Mesodermal cell (in vitro differentiated cells): ENCODE results near the gene OSMR.
"Not testable (repeated sequence)": the region's sequence is repeated elsewhere in the genome, so short reads cannot be mapped to it uniquely, and the experiment has no call there.

Experiments used
- H3K27ac ChIP-seq: 2 replicates; pipeline ENCODE4 v1.7.0; 2013; ENCODE audit warnings: mild to moderate bottlenecking, low read depth, low read length, moderate library complexity; ENCODE audit not compliant: severe bottlenecking
- H3K36me3 ChIP-seq: 2 replicates; pipeline ENCODE4 v1.7.1; 2013; ENCODE audit warnings: mild to moderate bottlenecking, low read length, moderate library complexity; ENCODE audit not compliant: control insufficient read depth, insufficient read depth
- H3K4me1 ChIP-seq: one replicate; pipeline ENCODE4 v1.7.1; 2013; ENCODE audit warnings: mild to moderate bottlenecking, low read length; ENCODE audit not compliant: insufficient read depth, control insufficient read depth, poor library complexity, severe bottlenecking
- H3K4me3 ChIP-seq: 2 replicates; pipeline ENCODE4 v1.7.0; 2013; ENCODE audit warnings: low read length, control low read depth, mild to moderate bottlenecking; ENCODE audit not compliant: insufficient read depth, poor library complexity, severe bottlenecking; ENCODE audit errors: extremely low read depth
- H3K9me3 ChIP-seq: 2 replicates; pipeline ENCODE4 v1.7.1; 2013; ENCODE audit warnings: mild to moderate bottlenecking, low read length, moderate library complexity; ENCODE audit not compliant: control insufficient read depth
- WGBS, 2 experiments: methylation state at CpG; one replicate each; pipeline ENCODE4 v1.1.5; 2013; ENCODE audit warnings: missing lambda C conversion rate in 2 of 2; ENCODE audit not compliant: insufficient coverage in 2 of 2; 5-methylcytosine and 5-hydroxymethylcytosine counted together

Gene OSMR

DNA sequence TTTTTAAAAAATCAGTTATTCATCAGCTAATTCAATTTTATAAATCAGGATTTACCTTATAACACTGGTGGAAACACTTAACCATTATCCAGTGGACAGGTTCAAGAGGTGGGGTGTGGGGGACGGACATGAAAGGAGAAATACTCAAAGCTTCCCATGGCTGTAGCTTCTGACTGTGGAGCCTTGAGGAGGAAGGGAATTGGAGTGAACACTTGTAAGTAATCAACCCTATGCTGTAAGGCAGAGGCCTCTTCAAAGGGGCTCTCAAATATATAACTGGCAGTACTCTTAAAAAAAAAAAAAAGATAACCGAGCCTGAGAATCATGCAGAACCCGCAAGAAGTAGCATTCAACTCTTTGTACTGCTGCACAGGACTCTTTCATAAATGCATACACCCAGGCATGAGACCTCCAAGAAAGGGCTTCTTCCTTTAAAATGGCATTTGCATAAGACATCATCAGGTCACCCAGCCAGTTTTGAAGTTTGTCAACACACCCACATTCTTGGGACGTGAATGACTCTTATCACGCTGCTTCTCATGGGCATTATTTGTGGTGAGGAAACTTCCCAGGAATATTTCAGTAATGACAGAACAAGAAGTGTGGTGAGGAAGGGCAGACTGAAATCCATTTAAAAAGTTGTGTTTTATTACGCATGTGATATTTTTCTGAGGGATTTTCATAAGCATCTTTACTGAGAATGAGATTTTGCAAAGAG, 8.1 kb downstream of the OSMR start:
- 79 to 93% methylated on average over 3 to 5 of the region's 6 CpGs for WGBS, 2 experiments
- Histone ChIP-seq H3K9me3 (peaks cover under 1% of the 10 kb centered on the region), H3K36me3 (no peaks in the 10 kb centered on the region), H3K27ac (no peak overlapping the region), H3K4me3 (no peak overlapping the region), H3K4me1 (no peaks in the 10 kb centered on the region)

DNA sequence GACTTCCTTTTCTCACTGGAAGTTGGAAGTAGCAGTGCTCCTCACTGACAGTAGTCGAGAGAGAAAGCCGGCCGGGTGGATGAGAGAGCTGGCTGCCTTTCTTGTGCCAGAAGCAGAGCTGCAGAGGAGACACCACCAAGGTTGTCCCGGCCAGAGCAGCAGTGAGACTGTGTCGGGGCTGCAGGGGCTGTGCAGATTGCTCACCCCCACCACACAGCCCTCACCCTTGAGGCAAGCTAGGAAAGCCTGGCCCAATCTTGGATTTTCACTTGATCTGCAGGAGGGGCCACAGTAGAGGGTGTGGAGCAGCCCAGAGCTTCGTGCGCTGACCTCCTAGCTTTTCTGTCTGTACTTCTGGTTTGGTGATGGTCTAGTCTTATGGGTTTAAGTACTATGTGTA, 9.1 kb downstream of the OSMR start:
- Histone ChIP-seq H3K27ac (no peak overlapping the region), H3K36me3 (no peaks in the 10 kb centered on the region), H3K9me3 (peaks cover 7% of the 10 kb centered on the region), H3K4me3 (no peak overlapping the region), H3K4me1 (no peaks in the 10 kb centered on the region)
- 73 to 79% methylated on average over 4 to 5 of the region's 7 CpGs for WGBS, 2 experiments

DNA sequence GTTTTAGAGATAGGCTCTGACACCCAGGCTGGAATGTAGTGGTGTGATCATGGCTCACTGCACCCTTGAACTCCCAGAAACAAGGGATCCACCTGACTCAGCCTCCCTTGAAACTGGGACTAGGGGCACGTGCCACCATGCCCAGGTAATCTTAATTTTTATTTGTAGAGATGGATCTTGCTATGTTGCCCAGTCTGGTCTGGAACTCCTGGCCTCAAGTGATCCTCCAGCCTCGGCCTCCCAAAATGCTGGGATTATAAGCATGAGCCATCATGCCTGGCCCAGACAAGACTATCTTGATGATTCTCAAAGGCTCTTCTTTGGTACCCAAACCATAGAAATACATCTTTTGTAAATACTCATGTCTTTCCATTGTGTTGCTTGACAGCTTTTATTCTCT, 10.8 kb downstream of the OSMR start:
- 88 to 100% methylated on average over 2 of the region's 2 CpGs for WGBS, 2 experiments

DNA sequence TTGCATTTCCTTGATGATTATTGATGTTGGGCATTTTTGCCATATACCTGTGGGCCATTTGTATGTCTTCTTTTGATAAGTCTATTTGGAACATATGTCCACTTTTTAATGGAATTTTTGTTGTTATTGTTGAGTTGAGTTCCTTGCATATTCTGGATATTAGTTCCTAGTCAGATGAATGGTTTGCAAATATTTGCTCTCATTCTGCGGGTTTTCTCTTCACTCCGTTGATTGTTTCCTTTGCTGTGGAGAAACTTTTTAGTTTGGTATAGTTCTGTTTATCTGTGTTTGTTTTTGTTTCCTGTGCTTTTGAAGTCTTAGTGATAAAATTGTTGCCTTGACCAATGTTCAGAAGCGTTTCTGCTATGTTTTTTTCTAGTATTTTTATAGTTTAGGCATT, 13.0 kb downstream of the OSMR start:
- H3K4me3 ChIP-seq = no peak overlapping the region
- 90 to 96% methylated on average over 3 of the region's 3 CpGs for WGBS, 2 experiments
- peaks cover 15% of the 10 kb centered on the region for H3K9me3 ChIP-seq
- no peaks in the 10 kb centered on the region for H3K4me1 ChIP-seq
- H3K27ac ChIP-seq = no peak overlapping the region
- H3K36me3 ChIP-seq = no peaks in the 10 kb centered on the region

More for the DNA sequence above, 10.8 kb downstream of the OSMR start:
- no peaks in the 10 kb centered on the region for H3K36me3 ChIP-seq
- no peak overlapping the region for H3K27ac ChIP-seq
- H3K9me3 ChIP-seq = peaks cover 14% of the 10 kb centered on the region
- no peaks in the 10 kb centered on the region for H3K4me1 ChIP-seq
- no peak overlapping the region for H3K4me3 ChIP-seq

DNA sequence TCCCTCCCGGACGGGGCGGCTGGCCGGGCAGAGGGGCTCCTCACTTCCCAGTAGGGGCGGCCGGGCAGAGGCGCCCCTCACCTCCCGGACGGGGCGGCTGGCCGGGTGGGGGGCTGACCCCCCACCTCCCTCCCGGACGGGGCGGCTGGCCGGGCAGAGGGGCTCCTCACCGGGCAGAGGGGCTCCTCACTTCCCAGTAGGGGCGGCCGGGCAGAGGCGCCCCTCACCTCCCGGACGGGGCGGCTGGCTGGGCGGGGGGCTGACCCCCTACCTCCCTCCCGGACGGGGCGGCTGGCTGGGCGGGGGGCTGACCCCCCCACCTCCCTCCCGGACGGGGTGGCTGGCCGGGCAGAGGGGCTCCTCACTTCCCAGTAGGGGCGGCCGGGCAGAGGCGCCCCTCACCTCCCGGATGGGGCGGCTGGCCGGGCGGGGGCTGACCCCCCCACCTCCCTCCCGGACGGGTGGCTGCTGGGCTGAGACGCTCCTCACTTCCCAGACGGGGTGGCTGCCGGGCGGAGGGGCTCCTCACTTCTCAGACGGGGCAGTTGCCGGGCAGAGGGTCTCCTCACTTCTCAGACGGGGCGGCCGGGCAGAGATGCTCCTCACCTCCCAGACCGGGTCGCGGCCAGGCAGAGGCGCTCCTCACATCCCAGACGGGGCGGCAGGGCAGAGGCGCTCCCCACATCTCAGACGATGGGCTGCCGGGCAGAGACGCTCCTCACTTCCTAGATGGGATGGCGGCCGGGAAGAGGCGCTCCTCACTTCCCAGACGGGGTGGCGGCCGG, 16.4 kb downstream of the OSMR start:
- WGBS, 2 experiments = 100% methylated on average over 8 of the region's 64 CpGs; no CpG with 5 or more reads in 1 of the 2 experiments
- peaks cover 25% of the 10 kb centered on the region for H3K9me3 ChIP-seq
- not testable (repeated sequence) for H3K27ac ChIP-seq, H3K4me3 ChIP-seq, H3K36me3 ChIP-seq, H3K4me1 ChIP-seq

DNA sequence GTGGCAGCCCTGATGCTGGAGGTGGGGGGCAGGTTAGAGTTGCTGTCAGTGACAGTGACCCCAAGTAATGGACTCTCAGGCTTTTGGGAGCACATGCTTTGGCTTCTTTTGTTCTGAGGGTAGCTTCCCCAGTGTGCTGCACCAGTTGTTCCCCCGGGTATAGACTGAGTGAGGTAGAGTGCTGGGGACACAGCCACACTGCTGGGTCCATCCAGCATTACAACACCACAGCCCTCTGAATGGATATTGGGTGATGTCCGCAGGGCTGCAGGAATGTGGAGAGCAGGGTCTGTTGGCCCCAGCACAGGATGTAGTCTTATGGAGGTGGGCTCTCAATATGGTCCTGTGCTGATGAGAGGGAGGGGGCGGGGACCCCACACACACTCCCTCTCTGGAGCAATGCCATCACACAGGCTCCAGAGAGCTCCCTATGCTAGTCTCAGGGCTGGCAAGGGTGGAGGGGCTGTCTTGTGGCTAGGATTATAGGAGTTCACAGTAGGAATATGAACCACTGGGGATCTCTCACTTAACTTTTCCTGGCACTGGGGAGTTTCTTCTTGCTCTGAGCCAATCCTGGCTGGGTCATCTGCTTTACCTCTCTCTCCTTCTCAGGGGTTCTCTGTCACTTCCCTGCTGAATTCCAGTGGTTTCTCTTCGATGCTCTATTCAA, 20.7 kb downstream of the OSMR start:
- H3K4me1 ChIP-seq = peaks cover 8% of the 10 kb centered on the region
- WGBS, 2 experiments = 80% methylated on average over 1 of the region's 4 CpGs; no CpG with 5 or more reads in 1 of the 2 experiments
- peaks cover 2% of the 10 kb centered on the region for H3K36me3 ChIP-seq
- no peak overlapping the region for H3K4me3 ChIP-seq
- no peak overlapping the region for H3K27ac ChIP-seq
- peaks cover 19% of the 10 kb centered on the region for H3K9me3 ChIP-seq

DNA sequence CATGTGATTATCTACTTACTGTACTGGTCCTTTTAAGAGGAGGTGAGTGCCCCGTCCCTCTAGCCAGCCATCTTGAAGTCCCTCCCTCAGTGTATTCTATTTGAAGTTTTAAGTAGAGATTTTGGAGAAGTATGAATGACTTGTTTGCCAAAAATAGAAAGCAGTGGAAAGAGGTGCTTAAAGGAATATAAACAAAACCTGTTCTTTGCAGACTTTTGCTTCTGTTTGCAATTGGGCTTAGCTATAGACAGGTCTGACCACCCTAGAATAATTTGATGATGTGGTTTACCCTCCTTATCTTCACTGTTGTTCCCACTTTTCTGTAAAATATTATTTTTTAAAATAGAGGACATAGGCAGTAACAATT, 21.2 kb downstream of the OSMR start:
- WGBS, 2 experiments = no CpG with 5 or more reads among the region's 1 CpG
- no peak overlapping the region for H3K4me3 ChIP-seq
- no peak overlapping the region for H3K27ac ChIP-seq
- H3K9me3 ChIP-seq = peaks cover 19% of the 10 kb centered on the region
- H3K36me3 ChIP-seq = peaks cover 2% of the 10 kb centered on the region
- peaks cover 13% of the 10 kb centered on the region for H3K4me1 ChIP-seq

DNA sequence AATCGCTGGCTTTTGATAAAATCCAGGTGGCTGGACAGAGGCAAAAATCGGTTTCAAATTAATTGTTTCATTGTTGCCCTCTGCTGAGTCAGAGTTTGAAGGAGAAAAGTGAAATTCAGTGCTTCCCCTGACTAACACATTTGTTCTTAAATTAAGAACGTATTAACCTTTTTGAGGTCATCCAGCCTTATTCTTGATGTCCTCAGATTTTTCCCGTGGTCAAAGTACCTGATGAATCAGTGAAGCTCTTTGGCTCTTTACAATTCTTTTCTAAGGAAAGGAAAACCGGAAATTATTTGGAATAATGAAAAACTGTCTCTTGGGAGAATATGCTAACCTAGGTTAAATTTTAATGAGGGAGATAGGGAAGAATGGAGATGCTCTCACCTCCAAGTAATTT, 21.6 kb downstream of the OSMR start:
- H3K4me3 ChIP-seq = no peak overlapping the region
- peaks cover 17% of the 10 kb centered on the region for H3K4me1 ChIP-seq
- H3K9me3 ChIP-seq = peaks cover 19% of the 10 kb centered on the region
- 83 to 87% methylated on average over 2 of the region's 5 CpGs for WGBS, 2 experiments
- peaks cover 2% of the 10 kb centered on the region for H3K36me3 ChIP-seq
- H3K27ac ChIP-seq = no peak overlapping the region

DNA sequence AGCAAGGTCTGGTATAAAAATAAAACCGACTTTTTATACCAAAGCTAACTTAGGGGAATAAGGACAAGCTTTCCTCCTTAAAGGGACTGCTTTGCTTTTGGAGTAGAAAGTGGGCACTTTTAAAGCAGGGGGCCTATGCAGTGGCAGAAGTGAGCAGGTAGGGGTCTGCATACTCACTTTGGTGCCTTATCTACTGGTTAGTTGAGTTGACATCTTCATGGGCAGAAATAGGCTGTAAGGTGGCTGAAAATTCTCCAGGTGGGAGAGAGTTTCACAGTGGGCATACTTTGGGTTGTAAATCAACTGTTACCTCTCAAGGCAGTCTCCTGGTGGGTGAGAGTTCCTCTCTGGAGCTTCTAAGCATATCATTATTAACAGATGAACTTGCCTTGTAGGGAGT, 24.8 kb downstream of the OSMR start:
- H3K9me3 ChIP-seq = peaks cover 8% of the 10 kb centered on the region
- no peak overlapping the region for H3K4me3 ChIP-seq
- no peak overlapping the region for H3K27ac ChIP-seq
- H3K4me1 ChIP-seq = peaks cover 18% of the 10 kb centered on the region
- peaks cover 2% of the 10 kb centered on the region for H3K36me3 ChIP-seq
- 100% methylated on average over 1 of the region's 1 CpG; no CpG with 5 or more reads in 1 of the 2 experiments for WGBS, 2 experiments

DNA sequence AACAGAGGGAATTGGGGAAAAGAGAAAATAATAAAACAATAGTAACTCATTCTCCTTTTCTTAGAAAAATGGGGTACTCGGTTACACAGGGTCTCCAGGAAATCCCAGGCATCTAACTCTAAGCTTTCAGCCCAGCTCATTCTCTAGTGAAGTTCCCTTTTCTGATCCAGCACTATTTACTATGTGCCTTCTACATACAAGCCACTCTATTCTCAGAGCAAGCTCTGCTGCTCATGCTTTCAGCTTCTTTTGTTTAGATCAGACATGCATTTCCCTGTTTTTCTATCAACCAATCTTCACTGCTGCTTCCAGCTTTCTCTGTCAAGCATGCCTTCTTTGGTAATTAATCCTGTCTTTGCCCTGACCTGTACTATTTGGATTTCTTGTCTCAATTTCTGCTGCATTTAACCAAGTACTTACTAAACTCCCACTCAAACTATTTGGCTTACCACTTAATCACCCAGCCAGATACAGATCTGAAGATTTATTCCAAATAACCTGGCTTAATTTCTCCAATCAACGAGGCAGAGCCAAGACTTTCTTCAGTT, 25.3 kb downstream of the OSMR start:
- Histone ChIP-seq H3K27ac (peak overlapping the region; percentile 37), H3K4me3 (no peak overlapping the region), H3K4me1 (peaks cover 18% of the 10 kb centered on the region), H3K36me3 (peaks cover 4% of the 10 kb centered on the region), H3K9me3 (peaks cover 8% of the 10 kb centered on the region)
- 100% methylated on average over 1 of the region's 2 CpGs; no CpG with 5 or more reads in 1 of the 2 experiments for WGBS, 2 experiments
